PC-9 (cell line): Measurements from ENCODE around the gene CDT1. TPM values are rescaled to one million over a fixed set of nuclear protein-coding genes. Genes with fewer than 3 reads are reported as not detected.

Experiments
- BruUV-seq: library from RNA; stranded (reverse); fragments of 400-500 nt; replicated peaks from 2 replicates; lab custom pipeline; 2021; lab: Mats Ljungman, UMichigan
- CTCF ChIA-PET: fragments of 300-600 bp; sonication (Branson Sonifier 250); formaldehyde crosslinking; loops from one replicate; lab custom pipeline; 2022; ENCODE audit warnings: antibody characterized with exemption; lab: Charles Lee
- POLR2A ChIA-PET: fragments of 300-600 bp; sonication (Branson Sonifier 250); formaldehyde crosslinking; loops from one replicate; lab custom pipeline; 2022; ENCODE audit warnings: antibody characterized with exemption; ENCODE audit not compliant: unreplicated experiment; lab: Charles Lee
- DNase-seq, 2 experiments: peaks; one replicate each; pipeline versions ENCODE4 v3.0.0 to v3.0.0-alpha.2; 2015 to 2022; ENCODE audit warnings: mixed read lengths in 1 of 2
- H2AFZ ChIP-seq: fragments of 200-600 bp; sonication (generic); 2 replicates; pipeline ENCODE4 v1.8.1; 2017; ENCODE audit warnings: antibody characterized with exemption
- H3F3A ChIP-seq: fragments of 200-600 bp; sonication (generic); 2 replicates; pipeline ENCODE4 v1.8.1; 2017; ENCODE audit warnings: antibody characterized with exemption, mild to moderate bottlenecking, low read depth; ENCODE audit not compliant: insufficient read depth
- H3K27ac ChIP-seq: fragments of 200-600 bp; sonication (generic); 2 replicates; pipeline ENCODE4 v1.6.1; 2016; ENCODE audit warnings: mixed run types
- H3K27me3 ChIP-seq: fragments of 200-600 bp; sonication (generic); 2 replicates; pipeline ENCODE4 v1.6.1; 2016; ENCODE audit warnings: low read depth, mixed run types; ENCODE audit not compliant: insufficient read depth
- H3K36me3 ChIP-seq: fragments of 200-600 bp; sonication (generic); 2 replicates; pipeline ENCODE4 v1.6.1; 2016; ENCODE audit warnings: low read depth, mixed run types
- H3K4me1 ChIP-seq: fragments of 200-600 bp; sonication (generic); replicated peaks from 2 replicates; pipeline ENCODE4 v1.6.1; 2016; ENCODE audit warnings: mixed run types; ENCODE audit not compliant: insufficient read depth
- H3K4me2 ChIP-seq: fragments of 200-600 bp; sonication (generic); 2 replicates; pipeline ENCODE4 v1.6.1; 2017; ENCODE audit warnings: mixed run types
- H3K4me3 ChIP-seq: fragments of 200-600 bp; sonication (generic); 2 replicates; pipeline ENCODE4 v1.6.1; 2016; ENCODE audit warnings: mixed run types
- H3K79me2 ChIP-seq: fragments of 200-600 bp; sonication (generic); 2 replicates; pipeline ENCODE4 v1.6.1; 2017; ENCODE audit warnings: low read depth, mixed run types
- H3K9me2 ChIP-seq: fragments of 200-600 bp; sonication (generic); 2 replicates; pipeline ENCODE4 v1.8.1; 2017; ENCODE audit warnings: mild to moderate bottlenecking; ENCODE audit not compliant: insufficient read depth
- H3K9me3 ChIP-seq: fragments of 200-600 bp; sonication (generic); 2 replicates; pipeline ENCODE4 v1.8.1; 2016; ENCODE audit warnings: low read depth; ENCODE audit not compliant: insufficient read depth
- H4K20me1 ChIP-seq: fragments of 200-600 bp; sonication (generic); 2 replicates; pipeline ENCODE4 v1.8.1; 2017; ENCODE audit not compliant: insufficient read depth
- EZH2 ChIP-seq: fragments of 200-600 bp; sonication (generic); IDR thresholded peaks from 2 replicates; pipeline ENCODE4 v1.8.0; 2017; ENCODE audit warnings: antibody characterized with exemption, low read depth
- intact Hi-C: fragments of 100-400 bp; cut with micrococcal nuclease; formaldehyde crosslinking; loops from one replicate; pipeline ENCODE4 v1.10.0; 2022; ENCODE audit not compliant: unreplicated experiment
- total RNA-seq: library from RNA; stranded (reverse); gene quantifications from 2 replicates; pipeline ENCODE4 v1.2.3, GENCODE V29; 2021
- TF ChIP-seq, protein P1 (sequence below): fragments of 200-600 bp; sonication (generic); conservative IDR thresholded peaks from 2 replicates; pipeline ENCODE4 v1.6.1; 2017; ENCODE audit warnings: mixed run types, antibody characterized with exemption, mild to moderate bottlenecking, moderate library complexity

The CDT1 gene
- total RNA-seq, 1 experiment from 2014 or later, result 73.2 TPM

DNA sequence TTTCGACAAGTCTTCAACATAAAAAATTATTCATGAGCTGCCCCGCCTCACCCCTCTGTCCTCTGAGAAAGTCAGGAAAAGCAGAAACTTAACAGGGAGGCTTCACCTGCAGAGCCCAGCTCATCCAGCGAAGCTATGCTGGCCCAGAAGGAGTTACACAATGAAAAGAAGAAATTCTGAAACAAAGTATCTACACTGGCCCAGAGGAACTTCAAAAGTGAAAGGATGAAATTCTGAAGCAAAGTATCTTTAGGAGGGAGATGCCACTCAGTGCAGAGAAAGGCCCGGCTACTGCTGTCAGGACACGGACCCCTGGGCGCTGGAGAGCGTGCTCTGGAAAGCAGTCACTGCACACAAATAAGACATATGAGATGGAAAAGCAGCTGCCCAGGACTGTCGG is 51.6 kb downstream of the CDT1 start:
- no peak for DNase-seq
- intact Hi-C loops, result loop anchor here (10.0 kb wide), 1 partner anchor 70 kb away; no protein-coding TSS in a partner anchor
- Histone ChIP-seq H3K27ac (no peak overlapping the region), H3K4me1 (peaks cover 5% of the 10 kb centered on the region), H3F3A (no peaks in the 10 kb centered on the region), H3K36me3 (no peaks in the 10 kb centered on the region), H2AFZ (no peak overlapping the region), H3K9me2 (no peaks in the 10 kb centered on the region), H3K79me2 (0 out of 2 replicates have a peak, but pooled peaks cover 7% of the 10 kb centered on the region), H3K4me2 (no peak overlapping the region), H4K20me1 (no peaks in the 10 kb centered on the region), H3K9me3 (no peaks in the 10 kb centered on the region), H3K27me3 (no peaks in the 10 kb centered on the region), H3K4me3 (no peak overlapping the region)
- ChIA-PET POLR2A (no interaction called here), CTCF (interaction anchor here (0.6 kb wide), 1 partner anchor 118 kb away, joined by 3 read pairs; no protein-coding TSS in a partner anchor)
- TF ChIP-seq EZH2, result no peak
- TF ChIP-seq, protein P1, sequence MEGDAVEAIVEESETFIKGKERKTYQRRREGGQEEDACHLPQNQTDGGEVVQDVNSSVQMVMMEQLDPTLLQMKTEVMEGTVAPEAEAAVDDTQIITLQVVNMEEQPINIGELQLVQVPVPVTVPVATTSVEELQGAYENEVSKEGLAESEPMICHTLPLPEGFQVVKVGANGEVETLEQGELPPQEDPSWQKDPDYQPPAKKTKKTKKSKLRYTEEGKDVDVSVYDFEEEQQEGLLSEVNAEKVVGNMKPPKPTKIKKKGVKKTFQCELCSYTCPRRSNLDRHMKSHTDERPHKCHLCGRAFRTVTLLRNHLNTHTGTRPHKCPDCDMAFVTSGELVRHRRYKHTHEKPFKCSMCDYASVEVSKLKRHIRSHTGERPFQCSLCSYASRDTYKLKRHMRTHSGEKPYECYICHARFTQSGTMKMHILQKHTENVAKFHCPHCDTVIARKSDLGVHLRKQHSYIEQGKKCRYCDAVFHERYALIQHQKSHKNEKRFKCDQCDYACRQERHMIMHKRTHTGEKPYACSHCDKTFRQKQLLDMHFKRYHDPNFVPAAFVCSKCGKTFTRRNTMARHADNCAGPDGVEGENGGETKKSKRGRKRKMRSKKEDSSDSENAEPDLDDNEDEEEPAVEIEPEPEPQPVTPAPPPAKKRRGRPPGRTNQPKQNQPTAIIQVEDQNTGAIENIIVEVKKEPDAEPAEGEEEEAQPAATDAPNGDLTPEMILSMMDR, result no peak
- no TSS peak for BruUV-seq

DNA sequence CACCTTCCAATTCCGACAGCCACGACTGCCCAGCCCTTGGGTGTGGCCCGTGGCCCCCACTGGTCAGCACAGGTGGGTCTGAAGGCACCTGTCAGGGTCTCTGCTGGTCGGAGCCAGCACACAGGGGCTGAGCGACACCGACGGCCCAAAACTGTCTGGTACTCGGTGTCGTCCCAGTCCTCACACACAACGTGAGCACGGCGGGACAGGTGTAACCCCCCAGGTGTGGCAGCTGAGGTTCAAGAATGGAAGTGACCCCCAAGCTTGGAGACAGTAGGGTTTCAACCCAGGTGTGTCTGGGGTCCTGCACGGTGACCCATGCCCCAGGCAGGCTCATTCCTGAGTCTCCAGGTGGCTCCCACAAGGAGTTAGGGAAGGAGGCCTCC is 52.1 kb downstream of the CDT1 start:
- Histone ChIP-seq H3K4me2 (peak overlapping the region; percentile 75), H2AFZ (no peak overlapping the region), H3K9me2 (no peaks in the 10 kb centered on the region), H3K4me1 (peaks cover 5% of the 10 kb centered on the region), H3K4me3 (peak overlapping the region; percentile 51; the same call in 1 of the 2 replicates), H3K9me3 (no peaks in the 10 kb centered on the region), H3K36me3 (no peaks in the 10 kb centered on the region), H3K27me3 (no peaks in the 10 kb centered on the region), H3F3A (no peaks in the 10 kb centered on the region), H3K79me2 (0 out of 2 replicates have a peak, but pooled peaks cover 7% of the 10 kb centered on the region), H4K20me1 (no peaks in the 10 kb centered on the region), H3K27ac (no peak overlapping the region)
- intact Hi-C loops, result loop anchor here (10.0 kb wide), 1 partner anchor 69 kb away; no protein-coding TSS in a partner anchor
- no peak for DNase-seq
- POLR2A ChIA-PET, result no interaction called here
- CTCF ChIA-PET, result no interaction called here
- no peak for TF ChIP-seq EZH2
- TF ChIP-seq, protein P1, result no peak
- BruUV-seq, result TSS peak; percentile 41

DNA sequence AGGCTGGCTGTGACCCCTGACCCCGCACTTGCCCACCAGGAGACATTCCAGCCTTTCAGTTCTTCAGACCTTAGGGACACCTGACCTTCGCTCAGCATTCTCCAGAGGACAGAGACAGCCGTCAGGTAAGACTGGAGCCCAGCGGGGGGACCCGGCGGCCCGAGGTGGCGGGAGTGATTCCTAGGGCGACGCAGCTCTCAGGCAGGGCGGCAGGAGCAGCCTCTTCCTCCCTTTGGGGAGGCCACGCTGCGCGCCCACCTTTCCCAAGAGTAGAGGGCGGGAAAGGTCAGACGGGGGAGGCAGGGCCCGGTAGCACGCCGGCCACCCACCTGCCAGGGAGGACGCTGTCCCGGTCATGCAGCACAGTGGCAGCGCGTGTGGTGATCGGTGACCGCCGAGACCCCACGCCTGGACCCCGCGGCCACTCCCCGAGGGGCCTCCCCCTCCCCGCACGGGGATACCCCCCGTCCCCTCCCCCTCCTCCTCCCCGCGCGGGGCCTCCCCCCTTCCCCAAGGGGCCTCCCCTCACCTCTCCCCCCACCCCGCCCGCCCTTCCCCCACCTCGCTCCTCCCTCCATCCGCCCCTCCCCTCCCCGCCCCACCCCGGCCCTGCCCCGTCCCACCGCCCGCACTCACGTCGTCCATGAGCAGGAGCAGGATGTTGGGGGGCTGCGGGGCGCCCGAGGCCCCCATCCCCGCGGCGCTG is 52.7 kb downstream of the CDT1 start:
- intact Hi-C loops, result loop anchor here (10.0 kb wide), 1 partner anchor 69 kb away; no protein-coding TSS in a partner anchor
- Histone ChIP-seq H3K4me1 (peaks cover 5% of the 10 kb centered on the region), H3K9me3 (no peaks in the 10 kb centered on the region), H3K79me2 (0 out of 2 replicates have a peak, but pooled peaks cover 7% of the 10 kb centered on the region), H3K27ac (no peak overlapping the region), H3K27me3 (no peaks in the 10 kb centered on the region), H3K4me3 (peak overlapping the region; percentile 80; the same call in 1 of the 2 replicates), H4K20me1 (no peaks in the 10 kb centered on the region), H3K36me3 (no peaks in the 10 kb centered on the region), H3K4me2 (peak overlapping the region; percentile 75), H3F3A (no peaks in the 10 kb centered on the region), H3K9me2 (no peaks in the 10 kb centered on the region), H2AFZ (no peak overlapping the region)
- no peak for DNase-seq
- BruUV-seq, result no TSS peak
- no peak for TF ChIP-seq EZH2
- ChIA-PET POLR2A (no interaction called here), CTCF (no interaction called here)
